Measurements from ENCODE around the gene PRRC2A.

Gene PRRC2A

GRCh38 chr6:31669676-31670075 lies 49.2 kb downstream of the PRRC2A start, which contains the start of gene LY6G5B:
Gene LY6G5B, plus strand, starts transcription at chr6:31669976. Its CDS starts 975 bp downstream, at chr6:31670951.
- DNase-seq: no peak

- DNase-seq: no peak
Observed at GRCh38 chr6:31676322-31676903, 55.9 kb downstream of the PRRC2A start.

GRCh38 chr6:31676904-31677303 lies 56.4 kb downstream of the PRRC2A start:
- no peak for DNase-seq

- no peak for DNase-seq
Observed at GRCh38 chr6:31677955-31678354, 57.4 kb downstream of the PRRC2A start.

- DNase-seq: peak; percentile 79 to 80
Observed at GRCh38 chr6:31680226-31681134, 60.0 kb downstream of the PRRC2A start, which contains the start of gene LY6G5C. Gene LY6G5C, minus strand, starts transcription at chr6:31681067. Its CDS starts 694 bp downstream, at chr6:31680373.

- peak; percentile 30 to 35 for DNase-seq
Observed at GRCh38 chr6:31681135-31681671, 60.7 kb downstream of the PRRC2A start.

- DNase-seq: no peak
Observed at GRCh38 chr6:31683591-31683990, 63.1 kb downstream of the PRRC2A start.

- DNase-seq: no peak
Observed at GRCh38 chr6:31686483-31686882, 66.0 kb downstream of the PRRC2A start.

- no peak for DNase-seq
Observed at GRCh38 chr6:31687321-31687720, 66.8 kb downstream of the PRRC2A start.
